Stimulated activated CD4-positive, alpha-beta T cell treated with anti-CD3 and anti-CD28 coated beads, Interleukin-1b, Interleukin-23, amount 100 ng/mL, for 1 hour (primary cell): ENCODE results near the gene CEP83.

ENCODE experiments used
- DNase-seq, 2 donors: peaks; one replicate each; pipeline ENCODE4 v3.0.0-alpha.2; 2020; ENCODE audit warnings: low read depth in 2 of 2

The CEP83 gene

DNA sequence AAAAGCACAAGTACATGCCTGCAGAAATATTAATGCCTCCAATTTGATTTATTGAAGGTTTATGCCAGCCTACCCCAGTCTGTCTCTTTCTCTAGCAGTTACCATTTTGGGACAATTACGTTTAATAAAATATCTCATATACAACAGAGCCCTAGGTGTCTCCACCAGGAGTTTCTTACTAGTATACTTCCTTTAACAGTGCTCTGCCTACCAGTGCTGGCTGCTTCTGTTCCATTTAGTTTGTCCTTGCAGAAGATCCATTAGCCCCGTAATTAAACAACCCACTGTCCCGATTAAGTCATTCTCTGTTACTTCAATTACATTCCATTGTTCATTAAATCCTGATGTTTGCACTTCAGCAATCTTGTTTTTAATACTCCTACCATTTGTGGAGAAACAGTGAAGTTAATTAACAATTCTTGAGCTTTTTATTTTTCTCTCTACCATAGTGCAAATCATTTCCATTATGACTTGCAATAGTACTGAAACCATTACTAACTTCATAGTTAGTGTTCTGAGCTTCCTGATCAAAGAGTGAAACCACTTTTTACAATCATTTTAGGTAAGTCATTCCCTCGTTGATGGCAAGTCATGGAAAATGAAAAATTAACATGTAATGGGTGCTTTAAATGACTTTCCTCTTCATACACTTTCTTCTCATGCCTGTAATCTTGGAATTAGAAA lies 190.2 kb downstream of the CEP83 start:
- DNase-seq, result no peak

DNA sequence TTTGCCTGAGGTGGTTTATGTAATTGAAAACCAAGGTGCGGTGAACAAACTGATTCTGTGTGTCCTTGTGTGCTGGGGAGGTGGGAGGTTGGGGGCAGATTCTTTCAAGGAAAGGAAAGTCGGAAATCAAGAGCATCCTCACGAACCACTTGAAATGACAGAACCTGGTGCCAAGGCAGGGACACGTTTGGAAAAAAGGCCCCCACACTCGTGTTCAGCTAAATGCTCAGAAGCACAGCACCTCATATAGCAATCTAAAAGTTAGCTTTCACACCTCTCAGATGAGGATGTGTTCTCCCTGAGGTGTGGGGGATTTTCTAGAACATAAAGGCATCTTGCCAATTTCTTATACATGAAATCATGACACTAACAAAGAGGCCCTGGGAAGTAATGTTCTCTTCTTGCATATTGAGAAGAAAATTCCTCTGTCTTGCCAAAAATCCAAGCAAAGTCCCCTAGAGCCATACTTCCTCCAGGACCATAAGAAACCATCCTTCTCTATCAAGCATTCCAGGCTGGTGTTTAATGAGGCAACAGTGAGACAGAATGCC lies 191.7 kb downstream of the CEP83 start:
- no peak for DNase-seq

DNA sequence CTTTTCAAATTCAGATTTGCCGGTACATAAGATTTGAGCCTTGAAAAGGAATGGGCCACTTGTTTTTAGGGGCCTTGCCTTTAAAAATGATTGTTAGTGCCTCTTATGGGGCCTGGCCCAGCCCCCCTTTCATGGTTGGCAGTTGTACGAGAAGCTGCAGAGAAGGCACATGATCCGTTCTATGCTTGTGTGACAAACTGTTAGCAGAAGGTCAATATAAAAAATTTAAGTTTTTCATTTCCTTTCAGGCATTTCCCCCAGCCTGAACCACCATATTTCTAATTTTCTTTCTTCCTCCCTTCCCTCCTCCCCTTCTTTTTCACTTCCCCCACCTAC lies 192.2 kb downstream of the CEP83 start:
- no peak for DNase-seq

DNA sequence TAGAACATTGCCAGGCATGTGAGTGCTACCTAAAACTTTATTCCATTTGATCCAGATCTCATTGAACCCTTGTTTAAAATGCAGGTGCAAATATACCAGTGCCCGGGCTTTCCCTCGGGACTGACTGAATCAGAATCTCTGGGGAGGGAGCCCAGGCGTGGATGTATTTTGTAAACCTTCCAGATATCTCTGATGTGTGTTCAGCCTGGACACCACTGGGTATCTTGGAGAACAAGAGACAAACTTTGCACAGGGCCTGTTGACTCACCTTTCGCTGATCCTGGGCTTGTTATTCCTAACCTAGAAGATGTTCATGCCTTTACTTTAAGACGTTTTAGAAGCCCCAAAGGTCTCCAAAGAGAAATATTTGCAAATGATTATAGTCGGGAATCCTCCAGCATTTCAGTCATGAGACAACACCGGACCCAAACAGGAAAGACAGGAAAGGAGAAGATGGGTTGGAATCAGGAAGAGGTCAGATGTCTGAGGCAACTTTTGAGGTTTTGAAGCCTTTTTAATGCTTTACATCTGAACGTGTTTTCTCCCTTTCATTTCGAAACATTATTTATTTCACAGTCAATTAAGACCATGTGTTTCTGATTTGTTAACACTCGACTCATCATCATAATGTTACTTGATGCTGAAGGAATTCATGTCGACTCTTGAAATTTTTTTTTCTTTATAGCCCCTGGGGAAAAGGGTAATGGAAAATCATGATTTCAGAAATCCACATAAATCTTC lies 192.7 kb downstream of the CEP83 start:
- no peak for DNase-seq

DNA sequence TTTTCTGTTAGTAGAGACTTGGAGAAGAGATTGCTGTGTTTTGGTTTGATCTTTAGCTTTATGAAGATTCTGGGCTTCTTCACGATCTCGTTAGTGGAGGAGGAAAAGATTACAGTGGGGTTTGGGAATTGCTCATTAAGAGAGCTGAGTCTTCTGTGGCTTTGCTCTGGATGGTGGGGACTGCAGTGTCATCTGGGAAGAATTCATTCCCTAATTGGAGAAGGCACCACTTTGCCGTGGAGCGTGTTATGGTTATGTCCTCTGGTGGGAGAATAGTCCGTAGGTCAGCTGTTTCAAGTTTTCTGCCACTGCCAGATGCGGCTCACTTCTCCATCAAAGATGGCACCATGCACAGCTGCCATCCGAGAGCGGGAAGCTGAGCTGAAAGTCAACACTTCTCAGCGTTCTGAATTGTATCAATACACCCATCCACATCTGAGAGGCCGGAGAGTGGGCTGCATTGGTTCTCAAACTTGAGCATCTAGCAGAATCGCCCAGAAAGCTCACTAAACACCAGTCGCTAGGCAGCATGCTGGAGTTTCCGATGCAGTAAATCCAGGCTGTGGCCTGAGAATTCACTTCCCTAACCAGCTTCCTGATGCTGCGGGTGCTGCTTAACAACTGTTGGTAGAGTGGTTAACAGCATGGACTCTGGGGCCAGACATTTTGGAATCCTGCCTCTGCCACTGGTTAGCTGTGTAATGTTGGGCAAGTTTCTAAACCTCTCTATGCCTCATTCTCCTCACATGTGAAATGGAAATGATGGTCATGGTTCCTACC lies 193.5 kb downstream of the CEP83 start:
- no peak for DNase-seq

DNA sequence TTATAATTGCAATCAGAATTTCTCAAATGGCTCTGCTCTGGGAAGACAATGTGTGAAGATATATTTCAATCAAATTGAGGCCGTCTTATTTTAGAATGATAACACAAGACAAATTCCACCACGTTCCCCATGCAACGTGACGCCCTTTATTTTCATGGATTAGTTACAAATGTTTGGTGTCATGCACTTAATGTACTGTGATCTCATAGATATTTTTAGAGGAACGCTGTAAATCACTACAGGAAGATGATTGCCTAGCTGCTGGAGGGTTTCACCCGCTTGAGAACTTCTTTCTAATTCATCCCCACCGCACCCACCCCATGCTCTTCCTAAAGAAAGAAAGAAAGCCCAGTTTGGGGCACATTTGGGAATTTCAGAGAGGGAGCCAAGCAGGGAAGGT lies 194.1 kb downstream of the CEP83 start:
- no peak for DNase-seq

DNA sequence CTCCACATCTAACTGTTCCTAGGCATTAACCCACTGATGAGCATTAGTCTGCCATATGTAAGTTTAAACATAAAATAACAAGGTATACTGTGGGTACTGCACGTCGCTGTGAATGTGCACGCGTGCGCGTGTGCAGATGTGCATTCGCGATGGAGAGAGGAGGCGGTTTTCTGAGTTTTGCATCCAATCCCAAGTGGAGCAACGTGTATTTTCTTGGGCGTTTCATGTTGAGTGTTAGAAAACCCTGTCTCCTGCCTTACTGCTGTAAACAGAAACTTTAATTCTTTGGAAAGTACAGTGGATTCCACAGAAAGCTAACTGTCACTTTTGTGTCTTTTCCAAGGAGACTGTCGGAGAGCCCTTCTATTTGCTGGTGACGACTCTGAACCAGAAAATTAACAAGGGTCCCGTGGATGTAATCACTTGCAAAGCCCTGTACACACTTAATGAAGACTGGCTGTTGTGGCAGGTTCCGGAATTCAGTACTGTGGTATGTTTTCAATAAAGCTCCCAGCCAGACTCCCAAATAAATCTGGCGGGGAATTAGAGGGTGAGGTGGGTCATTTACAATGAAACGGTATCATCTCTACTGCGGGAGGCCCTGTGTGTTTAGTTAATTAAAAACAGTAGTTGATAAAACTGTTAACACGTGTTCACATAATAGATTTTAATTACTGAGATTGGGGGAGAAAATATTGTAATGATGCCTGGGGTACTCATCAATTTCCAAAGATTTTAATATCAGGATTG lies 194.8 kb downstream of the CEP83 start:
- no peak for DNase-seq

DNA sequence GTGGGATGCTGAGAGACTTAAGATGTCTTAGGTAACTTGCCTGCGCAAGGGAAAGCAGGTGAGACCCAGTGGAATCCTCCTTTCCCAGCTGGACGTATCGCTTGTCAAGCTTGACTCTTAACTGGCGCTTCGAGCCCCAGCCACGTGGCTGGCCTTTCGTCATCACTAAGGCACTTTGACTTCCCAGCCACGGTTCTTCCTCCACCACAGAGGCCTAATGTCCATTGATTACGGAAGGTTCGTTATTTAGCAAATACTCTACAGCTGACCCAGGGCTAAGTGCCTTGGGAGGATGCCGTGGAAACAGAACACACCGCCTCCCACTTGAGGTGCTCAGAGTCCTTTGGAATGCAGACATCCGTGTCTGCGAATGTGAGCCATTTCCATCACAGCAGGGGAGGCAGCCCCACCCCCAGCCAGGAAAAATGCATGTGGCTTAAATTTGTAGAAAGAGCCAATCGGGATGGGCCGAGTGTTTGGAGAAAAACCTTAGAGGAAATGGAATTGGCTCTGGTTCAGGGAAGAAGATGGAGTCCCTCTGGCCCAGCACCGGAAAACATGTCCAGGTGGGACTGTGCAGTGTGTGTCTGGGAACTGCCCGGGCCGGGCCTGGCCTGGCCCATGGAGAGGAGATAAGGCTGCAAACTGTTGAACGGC lies 195.6 kb downstream of the CEP83 start:
- no peak for DNase-seq

DNA sequence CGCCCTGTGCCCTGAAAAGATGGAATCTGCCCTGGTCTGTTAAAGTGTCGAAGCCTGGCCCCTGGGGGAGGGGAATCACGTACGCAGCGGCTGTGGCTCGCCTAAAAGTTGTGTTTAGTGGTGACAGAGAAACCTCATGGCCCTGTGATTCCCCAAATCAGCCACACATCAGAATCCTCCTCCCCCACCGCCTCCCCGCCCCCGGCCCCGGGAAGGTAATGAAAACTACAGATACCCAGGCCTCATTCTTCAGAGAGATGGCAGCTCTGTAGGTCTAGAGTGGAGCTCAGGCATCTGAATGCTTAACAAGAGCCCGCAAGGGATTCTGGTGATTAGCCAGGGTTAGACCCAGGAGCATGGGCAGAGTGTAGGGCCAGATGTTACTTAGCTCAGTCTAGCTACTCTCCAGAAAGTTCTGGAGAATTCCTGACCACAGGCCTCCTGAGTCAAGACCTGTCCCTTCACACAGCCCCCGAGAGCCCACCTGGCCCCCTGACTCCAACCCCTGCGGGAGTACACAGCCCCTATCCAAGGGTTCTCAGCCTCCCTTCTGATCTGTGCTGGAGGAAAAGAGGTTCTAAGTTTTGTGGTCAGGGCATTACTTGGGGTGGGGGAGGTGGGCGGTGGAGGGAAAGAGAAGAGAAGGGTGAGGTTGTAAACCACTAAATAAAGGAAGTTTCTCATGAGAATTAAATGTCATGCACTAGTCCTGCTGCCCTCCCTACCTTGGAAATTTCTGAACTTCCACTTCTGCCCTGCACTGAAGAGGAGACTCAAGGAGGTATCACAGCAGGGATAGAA lies 196.5 kb downstream of the CEP83 start:
- peak; percentile 8 to 50 for DNase-seq

DNA sequence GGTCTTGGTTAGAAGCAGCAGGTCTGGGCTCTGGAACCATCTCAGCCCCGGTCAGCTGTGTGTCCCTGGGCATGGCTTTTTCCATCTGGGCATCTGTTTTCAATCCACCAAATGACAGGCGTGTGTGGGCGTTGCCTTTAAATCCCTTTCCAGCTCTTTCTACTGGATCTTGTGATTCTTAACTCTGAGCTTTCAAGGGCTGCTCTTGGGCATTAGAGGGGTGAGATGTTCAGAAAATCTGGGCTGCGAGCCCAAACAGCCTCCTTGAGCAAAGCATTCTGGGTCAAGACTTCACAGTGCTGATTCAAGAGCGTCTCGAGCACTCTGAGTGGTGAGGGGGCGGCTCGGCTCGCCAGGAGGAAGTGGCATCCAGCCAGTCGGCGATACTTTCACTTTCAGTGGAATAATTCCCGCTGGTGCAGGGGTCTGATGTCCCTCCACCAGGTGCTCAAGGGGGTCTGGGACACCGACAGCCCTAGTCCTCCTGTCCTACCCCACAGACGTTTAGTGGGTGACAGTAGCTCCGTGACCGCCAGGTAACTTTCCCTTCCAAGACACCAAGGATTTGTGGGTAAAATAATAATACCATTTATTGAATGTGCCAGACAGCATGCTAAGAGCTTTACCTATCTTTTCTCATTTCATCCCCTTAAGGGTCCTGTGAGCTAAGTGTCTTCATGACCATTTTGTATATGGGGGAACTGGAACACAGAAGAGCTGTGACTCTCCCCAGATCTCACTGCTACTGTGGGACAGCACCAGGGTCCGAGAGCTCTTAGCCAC lies 197.2 kb downstream of the CEP83 start:
- peak; percentile 32 to 39 for DNase-seq

DNA sequence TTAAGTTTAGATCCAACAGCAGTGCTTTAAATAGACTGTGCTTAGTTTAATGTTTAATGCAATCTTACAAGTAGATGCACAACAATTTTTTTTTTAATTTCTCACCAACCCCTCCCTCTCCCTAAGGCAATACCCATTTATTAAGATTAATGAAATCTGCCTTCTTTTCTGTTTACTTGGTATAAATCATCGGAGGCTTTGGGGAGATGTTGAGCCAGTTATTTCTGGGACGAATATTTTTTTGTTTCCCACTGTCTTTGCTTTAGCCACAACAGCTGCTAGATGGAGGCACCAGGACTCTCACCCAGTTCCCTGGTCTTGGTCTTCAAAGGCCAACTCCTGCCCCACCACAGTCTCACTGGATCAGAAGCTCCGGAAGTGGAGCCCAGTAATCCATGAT lies 197.9 kb downstream of the CEP83 start:
- DNase-seq, result no peak

DNA sequence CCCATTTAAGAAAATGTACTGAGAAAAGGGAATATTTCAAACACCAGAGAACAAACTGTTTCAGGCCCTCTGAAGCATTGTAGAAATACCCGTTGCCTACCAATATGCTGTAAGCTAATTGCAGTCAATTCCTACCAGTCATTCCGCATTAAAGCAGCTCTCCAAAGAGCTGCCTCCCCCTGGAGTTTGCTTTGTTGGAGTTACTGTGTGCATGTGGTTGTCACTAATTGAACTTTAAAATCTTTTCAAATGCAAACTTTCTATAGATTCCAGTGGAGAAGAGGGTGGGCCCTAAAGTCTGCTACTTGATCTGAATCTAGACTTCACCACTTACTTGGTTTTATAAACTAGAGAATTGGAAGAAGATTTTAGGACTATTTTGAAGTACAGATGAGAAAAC lies 198.5 kb downstream of the CEP83 start:
- no peak for DNase-seq

DNA sequence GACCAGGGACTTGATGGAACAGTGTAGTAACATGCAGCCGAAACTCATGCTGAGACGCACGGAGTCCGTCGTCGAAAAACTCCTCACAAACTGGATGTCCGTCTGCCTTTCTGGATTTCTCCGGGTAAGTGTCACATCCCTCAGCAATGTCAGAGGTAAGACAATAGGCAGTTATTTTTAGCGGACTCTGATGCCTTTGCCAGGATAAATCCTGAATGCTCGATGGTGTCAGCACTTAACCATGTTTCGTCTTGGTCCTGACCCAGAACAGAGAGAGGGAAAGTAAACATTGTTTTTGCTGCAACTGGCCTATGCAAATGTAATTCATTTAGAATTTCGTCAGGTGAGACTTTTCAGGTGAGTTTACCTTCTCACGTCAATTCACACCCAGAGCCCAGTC lies 198.9 kb downstream of the CEP83 start:
- no peak for DNase-seq

DNA sequence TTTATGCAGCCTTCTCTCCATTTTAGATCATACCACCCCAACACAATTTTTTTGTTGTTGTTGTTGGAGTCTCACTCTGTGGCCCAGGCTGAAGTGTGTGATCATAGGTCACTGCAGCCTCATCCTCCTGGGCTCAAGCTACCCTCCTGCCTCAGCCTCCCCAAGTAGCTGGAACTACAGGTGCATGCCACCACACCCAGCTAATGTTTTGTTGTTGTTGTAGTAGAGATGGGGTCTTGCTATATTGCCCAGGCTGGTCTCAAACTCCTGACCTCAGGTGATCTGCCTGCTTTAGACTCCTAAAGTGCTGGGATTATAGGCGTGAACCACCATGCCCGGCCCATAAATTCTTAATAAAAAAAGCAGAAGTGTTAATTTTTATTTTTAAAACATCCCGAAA lies 199.7 kb downstream of the CEP83 start:
- DNase-seq, result no peak

DNA sequence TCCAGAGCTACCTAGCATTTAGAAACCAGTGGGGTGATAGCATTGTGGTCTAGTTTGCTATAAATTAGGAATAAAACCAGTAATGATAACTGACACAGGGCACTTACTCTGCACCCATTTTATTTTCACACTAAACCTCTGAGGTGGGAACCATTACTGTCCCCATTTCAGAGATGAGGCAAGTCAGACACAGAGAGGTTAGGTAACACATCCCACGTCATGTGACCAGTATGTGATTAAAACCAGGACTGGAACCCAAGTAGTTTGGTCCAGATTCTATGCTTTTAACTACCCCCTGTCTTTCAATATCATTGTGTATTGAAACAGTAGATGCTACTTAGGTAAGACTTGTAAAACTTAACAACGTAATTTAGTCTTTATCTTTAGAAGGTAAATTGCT lies 201.1 kb downstream of the CEP83 start:
- no peak for DNase-seq
